IMR-90 (cell line): ENCODE data around the gene CDK5RAP2. TPM values are rescaled to one million over a fixed set of nuclear protein-coding genes. Genes with fewer than 3 reads are reported as not detected.

Source experiments
- ATAC-seq: fragments of 200-7000 bp; cut with Tn5 transposase; 2 replicates; pipeline ENCODE4 v1.9.1; 2020; ENCODE audit warnings: low read depth, mild to moderate bottlenecking, moderate library complexity
- BruUV-seq: library from RNA; stranded (reverse); fragments of 400-500 nt; replicated peaks from 2 replicates; lab custom pipeline; 2021; lab: Mats Ljungman, UMichigan
- CTCF ChIA-PET: fragments of 300-600 bp; formaldehyde crosslinking; extraction: SDS; loops from one replicate; lab custom pipeline; 2021; ENCODE audit warnings: antibody characterized with exemption; lab: Yijun Ruan, JAX
- POLR2A ChIA-PET: fragments of 300-600 bp; sonication (Branson Sonifier 250); formaldehyde crosslinking; loops from one replicate; lab custom pipeline; 2022; ENCODE audit warnings: antibody characterized with exemption; ENCODE audit not compliant: unreplicated experiment; lab: Charles Lee
- DNase-seq: peaks from one replicate; pipeline ENCODE4 v3.0.0; 2013
- H2AFZ ChIP-seq: replicated peaks from 2 replicates; pipeline ENCODE3; 2013; ENCODE audit warnings: low read length, mild to moderate bottlenecking; ENCODE audit not compliant: poor library complexity
- H2AK5ac ChIP-seq: 2 replicates; pipeline ENCODE4 v1.6.1; 2013; ENCODE audit warnings: low read depth, low read length, inconsistent platforms
- H2AK9ac ChIP-seq: replicated peaks from 2 replicates; pipeline ENCODE3; 2013; ENCODE audit warnings: mild to moderate bottlenecking, low read depth, low read length, moderate library complexity; ENCODE audit not compliant: poor library complexity
- H2BK120ac ChIP-seq: 2 replicates; pipeline ENCODE4 v1.6.1; 2013; ENCODE audit warnings: low read depth, low read length, inconsistent platforms
- H2BK15ac ChIP-seq: 3 replicates; pipeline ENCODE4 v1.6.1; 2013; ENCODE audit warnings: low read depth, low read length, inconsistent platforms
- H2BK20ac ChIP-seq: 2 replicates; pipeline ENCODE4 v1.6.1; 2013; ENCODE audit warnings: low read depth, mild to moderate bottlenecking, inconsistent platforms, low read length, moderate library complexity
- H2BK5ac ChIP-seq: 2 replicates; pipeline ENCODE4 v1.6.1; 2013; ENCODE audit warnings: mild to moderate bottlenecking, low read depth, low read length, inconsistent platforms; ENCODE audit not compliant: poor library complexity, severe bottlenecking
- H3K14ac ChIP-seq: replicated peaks from 2 replicates; pipeline ENCODE4 v1.6.1; 2013; ENCODE audit warnings: low read depth, low read length, inconsistent platforms
- H3K18ac ChIP-seq: 2 replicates; pipeline ENCODE4 v1.6.1; 2013; ENCODE audit warnings: low read depth, low read length, control low read depth
- H3K23ac ChIP-seq: 2 replicates; pipeline ENCODE4 v1.6.1; 2013; ENCODE audit warnings: low read depth, low read length, inconsistent platforms
- H3K27ac ChIP-seq: 2 replicates; pipeline ENCODE4 v1.5.1; 2013; ENCODE audit warnings: mild to moderate bottlenecking, control low read depth, low read length; ENCODE audit not compliant: insufficient read depth
- H3K27me3 ChIP-seq: 2 replicates; pipeline ENCODE4 v1.6.1; 2013; ENCODE audit warnings: low read length; ENCODE audit not compliant: control insufficient read depth, insufficient read depth
- H3K36me3 ChIP-seq: 2 replicates; pipeline ENCODE4 v1.6.1; 2013; ENCODE audit warnings: low read length, mixed read lengths; ENCODE audit not compliant: control insufficient read depth, insufficient read depth
- H3K4ac ChIP-seq: 2 replicates; pipeline ENCODE4 v1.6.1; 2013; ENCODE audit warnings: low read depth, low read length, inconsistent platforms
- H3K4me1 ChIP-seq: 2 replicates; pipeline ENCODE4 v1.6.1; 2013; ENCODE audit warnings: low read length, mixed read lengths; ENCODE audit not compliant: control insufficient read depth, insufficient read depth
- H3K4me2 ChIP-seq: 2 replicates; pipeline ENCODE4 v1.6.1; 2013; ENCODE audit warnings: low read depth, mild to moderate bottlenecking, control low read depth, low read length, moderate library complexity
- H3K4me3 ChIP-seq: 2 replicates; pipeline ENCODE4 v1.5.1; 2013; ENCODE audit warnings: low read depth, mild to moderate bottlenecking, control low read depth, low read length, moderate library complexity; ENCODE audit not compliant: insufficient read depth
- H3K56ac ChIP-seq: 2 replicates; pipeline ENCODE4 v1.6.1; 2013; ENCODE audit warnings: low read length, inconsistent platforms; ENCODE audit not compliant: insufficient read depth; ENCODE audit errors: extremely low read depth
- H3K79me1 ChIP-seq, 2 experiments: 2 replicates each; pipeline ENCODE4 v1.6.1; 2013; ENCODE audit warnings: low read length in 2 of 2, inconsistent platforms in 1 of 2, low read depth in 1 of 2
- H3K9ac ChIP-seq: 2 replicates; pipeline ENCODE4 v1.6.1; 2013; ENCODE audit warnings: low read depth, low read length, control low read depth
- H3K9me1 ChIP-seq: 2 replicates; pipeline ENCODE4 v1.6.1; 2013; ENCODE audit warnings: low read length, inconsistent platforms; ENCODE audit not compliant: insufficient read depth
- H3K9me3 ChIP-seq: 2 replicates; pipeline ENCODE4 v1.6.1; 2013; ENCODE audit warnings: low read length; ENCODE audit not compliant: control insufficient read depth, insufficient read depth
- H4K20me1 ChIP-seq: 2 replicates; pipeline ENCODE4 v1.6.1; 2013; ENCODE audit warnings: low read length, inconsistent platforms; ENCODE audit not compliant: insufficient read depth
- H4K5ac ChIP-seq: 2 replicates; pipeline ENCODE4 v1.6.1; 2013; ENCODE audit warnings: mild to moderate bottlenecking, low read depth, low read length, control low read depth
- H4K8ac ChIP-seq, 2 experiments: 2 replicates each; pipeline ENCODE4 v1.6.1; 2013; ENCODE audit warnings: low read depth in 2 of 2, low read length in 2 of 2, control low read depth in 1 of 2, inconsistent platforms in 1 of 2
- H4K91ac ChIP-seq: 2 replicates; pipeline ENCODE4 v1.6.1; 2013; ENCODE audit warnings: low read depth, low read length, inconsistent platforms; ENCODE audit not compliant: insufficient read depth
- BHLHE40 ChIP-seq: fragments of 150-350 bp; IDR thresholded peaks from 2 replicates; pipeline ENCODE4 v1.6.1; 2016; ENCODE audit warnings: mild to moderate bottlenecking, low read depth, low read length
- CEBPB ChIP-seq: IDR thresholded peaks from 2 replicates; pipeline ENCODE4 v1.6.1; 2012; ENCODE audit warnings: low read depth, low read length, improper control_type of control experiment
- CHD1 ChIP-seq: IDR thresholded peaks from 2 replicates; pipeline ENCODE4 v1.6.1; 2012; ENCODE audit warnings: low read depth, low read length, improper control_type of control experiment
- CTCF ChIP-seq: conservative IDR thresholded peaks from 2 replicates; pipeline ENCODE4 v1.5.1; 2012; ENCODE audit warnings: mild to moderate bottlenecking, low read depth, low read length, improper control_type of control experiment
- FOS ChIP-seq: fragments of 150-350 bp; IDR thresholded peaks from 2 replicates; pipeline ENCODE4 v1.6.1; 2016; ENCODE audit warnings: low read depth, low read length
- MAFK ChIP-seq: IDR thresholded peaks from 2 replicates; pipeline ENCODE4 v1.6.1; 2012; ENCODE audit warnings: low read depth, low read length, improper control_type of control experiment
- MAZ ChIP-seq: IDR thresholded peaks from 2 replicates; pipeline ENCODE4 v1.6.1; 2012; ENCODE audit warnings: low read depth, mild to moderate bottlenecking, low read length, improper control_type of control experiment, moderate library complexity, borderline replicate concordance
- MXI1 ChIP-seq: IDR thresholded peaks from 2 replicates; pipeline ENCODE4 v1.6.1; 2012; ENCODE audit warnings: low read depth, mild to moderate bottlenecking, low read length, moderate library complexity, borderline replicate concordance
- NFE2L2 ChIP-seq: fragments of 150-350 bp; IDR thresholded peaks from 2 replicates; pipeline ENCODE4 v1.6.1; 2016; ENCODE audit warnings: low read depth, mild to moderate bottlenecking, low read length
- POLR2A ChIP-seq: IDR thresholded peaks from 2 replicates; pipeline ENCODE4 v1.6.1; 2012; ENCODE audit warnings: mild to moderate bottlenecking, low read depth, low read length
- RAD21 ChIP-seq: IDR thresholded peaks from 2 replicates; pipeline ENCODE4 v1.6.1; 2012; ENCODE audit warnings: low read length, improper control_type of control experiment
- RCOR1 ChIP-seq: IDR thresholded peaks from 2 replicates; pipeline ENCODE4 v1.6.1; 2012; ENCODE audit warnings: mild to moderate bottlenecking, low read length, improper control_type of control experiment; ENCODE audit not compliant: insufficient replicate concordance
- RFX5 ChIP-seq: IDR thresholded peaks from 2 replicates; pipeline ENCODE4 v1.8.0; 2012; ENCODE audit warnings: low read depth, mild to moderate bottlenecking, low read length, moderate library complexity
- SMC3 ChIP-seq: fragments of 150-350 bp; IDR thresholded peaks from 2 replicates; pipeline ENCODE4 v1.6.1; 2016; ENCODE audit warnings: low read depth, mild to moderate bottlenecking, antibody characterized with exemption, low read length, moderate library complexity
- USF2 ChIP-seq: fragments of 150-350 bp; IDR thresholded peaks from 2 replicates; pipeline ENCODE4 v1.6.1; 2017; ENCODE audit warnings: mild to moderate bottlenecking, antibody characterized with exemption, low read length, low read depth
- WGBS, 2 experiments: methylation state at CpG; one replicate each; pipeline versions ENCODE4 v1.1.5 to v1.1.7; 2013; ENCODE audit warnings: missing lambda C conversion rate in 2 of 2; ENCODE audit not compliant: insufficient read length in 1 of 2; ENCODE audit errors: extremely low coverage in 2 of 2; 5-methylcytosine and 5-hydroxymethylcytosine counted together
- dilution Hi-C: fragments of 300-500 bp; cut with HindIII; formaldehyde crosslinking; loops from one replicate; pipeline ENCODE4 v1.14.3; 2018; ENCODE audit warnings: low sequenced_read_pairs; ENCODE audit not compliant: unreplicated experiment
- in situ Hi-C: fragments of 300-500 bp; cut with MboI; formaldehyde crosslinking; loops from 3 replicates; pipeline ENCODE4 v1.14.3; 2019; ENCODE audit warnings: low sequenced_read_pairs, inconsistent platforms, mixed read lengths
- intact Hi-C: fragments of 100-400 bp; cut with micrococcal nuclease; formaldehyde crosslinking; loops from 2 replicates; pipeline ENCODE4 v1.10.0; 2022
- polyA plus RNA-seq, 3 experiments: library from polyadenylated mRNA; depleted of rRNA; stranded (reverse); fragments of >200 nt; gene quantifications; 2 replicates each; pipeline ENCODE4 v1.2.3, GENCODE V29; 2012; ENCODE audit warnings: low replicate concordance in 1 of 3
- total RNA-seq: library from RNA; depleted of rRNA; stranded (reverse); fragments of >200 nt; gene quantifications from 2 replicates; pipeline ENCODE4 v1.2.3, GENCODE V29; 2012
- TF ChIP-seq, protein P1 (sequence below): fragments of 150-350 bp; IDR thresholded peaks from 2 replicates; pipeline ENCODE4 v1.6.1; 2016; ENCODE audit warnings: low read depth, mild to moderate bottlenecking, low read length, moderate library complexity, borderline replicate concordance

CDK5RAP2 gene
- total and polyA plus RNA-seq, 2 of the 4 experiments (the other 2 are of a cell fraction): 29.5 to 31.7 TPM

- in situ Hi-C loops (no loop called here), dilution Hi-C loops (no loop called here), intact Hi-C loops (no loop called here)
- Histone ChIP-seq H3K4me1 (no peaks in the 10 kb centered on the region; the same call in 1 of the 2 replicates), H3K9ac (no peak overlapping the region), H2AFZ (no peak overlapping the region), H3K56ac (no peak overlapping the region), H2BK5ac (no peak overlapping the region), H2AK5ac (no peak overlapping the region), H3K9me3 (no peaks in the 10 kb centered on the region), H3K23ac (no peak overlapping the region), H2BK120ac (no peak overlapping the region), H3K79me1 (peaks cover 4 to 13% of the 10 kb centered on the region in 2 experiments; a peak in 3 of 4 replicates), H4K8ac (no peak overlapping the region), H3K4me2 (no peak overlapping the region), H4K91ac (no peak overlapping the region), H3K4me3 (no peak overlapping the region), H4K5ac (no peak overlapping the region), H3K9me1 (no peaks in the 10 kb centered on the region), H3K27ac (no peak overlapping the region), H2BK20ac (no peak overlapping the region), H2BK15ac (no peak overlapping the region), H4K20me1 (no peaks in the 10 kb centered on the region), H3K14ac (no peak overlapping the region), H3K36me3 (peaks cover 11% of the 10 kb centered on the region), H3K4ac (no peak overlapping the region), H2AK9ac (no peak overlapping the region), H3K18ac (no peak overlapping the region), H3K27me3 (no peaks in the 10 kb centered on the region)
- no TSS peak for BruUV-seq
- no CpG with 5 or more reads among the region's 4 CpGs for WGBS, 2 experiments
- DNase-seq: no peak
- TF ChIP-seq SMC3: no peak
- TF ChIP-seq MXI1: no peak
- no peak for TF ChIP-seq RCOR1
- no peak for TF ChIP-seq MAFK
- no peak for TF ChIP-seq NFE2L2
- TF ChIP-seq MAZ: no peak
- no peak for TF ChIP-seq CEBPB
- TF ChIP-seq, protein P1, sequence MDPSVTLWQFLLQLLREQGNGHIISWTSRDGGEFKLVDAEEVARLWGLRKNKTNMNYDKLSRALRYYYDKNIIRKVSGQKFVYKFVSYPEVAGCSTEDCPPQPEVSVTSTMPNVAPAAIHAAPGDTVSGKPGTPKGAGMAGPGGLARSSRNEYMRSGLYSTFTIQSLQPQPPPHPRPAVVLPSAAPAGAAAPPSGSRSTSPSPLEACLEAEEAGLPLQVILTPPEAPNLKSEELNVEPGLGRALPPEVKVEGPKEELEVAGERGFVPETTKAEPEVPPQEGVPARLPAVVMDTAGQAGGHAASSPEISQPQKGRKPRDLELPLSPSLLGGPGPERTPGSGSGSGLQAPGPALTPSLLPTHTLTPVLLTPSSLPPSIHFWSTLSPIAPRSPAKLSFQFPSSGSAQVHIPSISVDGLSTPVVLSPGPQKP: no peak
- TF ChIP-seq RAD21: no peak
- TF ChIP-seq CTCF: no peak
- TF ChIP-seq CHD1: no peak
- no peak for TF ChIP-seq FOS
- no peak for TF ChIP-seq POLR2A
- TF ChIP-seq USF2: no peak
- TF ChIP-seq BHLHE40: no peak
- no peak for TF ChIP-seq RFX5
- CTCF ChIA-PET: interaction anchor here (0.6 kb wide), 1 partner anchor 37 kb away, joined by 3 read pairs; no protein-coding TSS in a partner anchor
- ATAC-seq: no peak
- POLR2A ChIA-PET: no interaction called here
These were observed 65.6 kb downstream of the CDK5RAP2 start for GRCh38 chr9:120514405-120514804.
